Hematopoietic multipotent progenitor cell (in vitro differentiated cells): ENCODE measurements around the gene SMIM1. TPM values are rescaled to one million over a fixed set of nuclear protein-coding genes. Genes with fewer than 3 reads are reported as not detected.
A peak's percentile ranks its signal among the peaks of the same experiment; 100 is the strongest.

Source experiments
- DNase-seq, 3 donors: peaks; one replicate each; pipeline ENCODE4 v3.0.0-alpha.2; 2011 to 2015; ENCODE audit warnings: low read depth in 2 of 3, low spot score in 2 of 3
- total RNA-seq: library from RNA; depleted of rRNA; stranded (reverse); fragments of >200 nt; gene quantifications from one replicate; pipeline ENCODE4 v1.2.3, GENCODE V29; 2012

Gene SMIM1
- total RNA-seq: 15.6 TPM

GRCh38 chr1:3772715-3773571, at the start of gene SMIM1:
SMIM1 (plus strand) TSS chr1:3772749; CDS start chr1:3775374, 2,625 bp downstream.
- DNase-seq: no peak

GRCh38 chr1:3722846-3723245, 49.7 kb upstream of the SMIM1 start:
- no peak for DNase-seq

GRCh38 chr1:3724416-3725030, 48.0 kb upstream of the SMIM1 start:
- peak; percentile 63 to 76 (median 65) for DNase-seq

- DNase-seq: no peak
These were observed 47.2 kb upstream of the SMIM1 start for GRCh38 chr1:3725366-3725765.

GRCh38 chr1:3727042-3727824, 45.3 kb upstream of the SMIM1 start:
- peak in 2 of 3 donors; percentile 37 to 49 for DNase-seq

- no peak for DNase-seq
These were observed 44.4 kb upstream of the SMIM1 start for GRCh38 chr1:3727825-3728776.

GRCh38 chr1:3729594-3730542, 42.7 kb upstream of the SMIM1 start:
- DNase-seq: no peak

GRCh38 chr1:3730543-3731247, 41.9 kb upstream of the SMIM1 start:
- peak in 1 of 3 donors; percentile 24 for DNase-seq

- no peak for DNase-seq
These were observed 40.7 kb upstream of the SMIM1 start for GRCh38 chr1:3731583-3732433.

- DNase-seq: no peak
These were observed 40.0 kb upstream of the SMIM1 start for GRCh38 chr1:3732434-3733093.

- DNase-seq: no peak
These were observed 39.3 kb upstream of the SMIM1 start for GRCh38 chr1:3733094-3733882.

- no peak for DNase-seq
These were observed 38.5 kb upstream of the SMIM1 start for GRCh38 chr1:3733883-3734589.

- DNase-seq: no peak
These were observed 37.9 kb upstream of the SMIM1 start for GRCh38 chr1:3734602-3735001.

GRCh38 chr1:3735027-3735681, 37.4 kb upstream of the SMIM1 start:
- no peak for DNase-seq

- no peak for DNase-seq
These were observed 36.9 kb upstream of the SMIM1 start for GRCh38 chr1:3735688-3736087.
